Uterus (tissue), 2 donors: ENCODE data around the gene CDH13.

Experiments
- CTCF ChIP-seq, 4 experiments: fragments of 200-600 bp in 2 of 4; fragments of 450-650 bp in 2 of 4; sonication (generic) in 2 of 4; IDR thresholded peaks; one replicate each; pipeline ENCODE4 v1.5.1; 2016 to 2019; ENCODE audit warnings: antibody characterized with exemption in 4 of 4, mild to moderate bottlenecking in 2 of 4, moderate library complexity in 1 of 4
- POLR2A ChIP-seq, 2 donors: fragments of 450-650 bp; IDR thresholded peaks; one replicate each; pipeline ENCODE4 v1.6.1; 2016; ENCODE audit warnings: antibody characterized with exemption in 2 of 2, mild to moderate bottlenecking in 1 of 2, moderate library complexity in 1 of 2

GRCh38 chr16:83619381-83620150 lies 992.8 kb downstream of the CDH13 start:
- TF ChIP-seq CTCF (IDR thresholded peaks at IDR 0.05) (no peak), POLR2A (IDR thresholded peaks at IDR 0.05) (no peak)
